ENCODE results near the gene METTL14. TPM values are rescaled to one million over a fixed set of nuclear protein-coding genes. Genes with fewer than 3 reads are reported as not detected.

Gene METTL14
- total RNA-seq, 1 experiment from 2014 or later = 51.1 TPM

GRCh38 chr4:118712872-118713271 lies 27.7 kb downstream of the METTL14 start:
- POLR2A ChIA-PET = no interaction called here

GRCh38 chr4:118714682-118715081 lies 29.5 kb downstream of the METTL14 start:
- ATAC-seq = no peak
- H3K27ac Mint-ChIP-seq = no peak overlapping the region
- peaks cover 22% of the 10 kb centered on the region for H3K36me3 Mint-ChIP-seq
- no peak for DNase-seq (ENCODE audit: low spot score)
- no peaks in the 10 kb centered on the region for H3K27me3 Mint-ChIP-seq (ENCODE audit: low read depth)
- H3K9me3 Mint-ChIP-seq = no peaks in the 10 kb centered on the region
- ChIA-PET CTCF (interaction anchor here (1.4 kb wide), 1 partner anchor 291 kb away, joined by 4 read pairs; no protein-coding TSS in a partner anchor), POLR2A (no interaction called here)
- TF ChIP-seq EMX1 (CRISPR knock-in tag; IDR thresholded peaks at IDR 0.05) (no peak), RELA (CRISPR knock-in tag; IDR thresholded peaks at IDR 0.05; ENCODE audit: borderline replicate concordance) (no peak), ZNF425 (CRISPR knock-in tag; conservative IDR thresholded peaks at IDR 0.05) (no peak), NR3C1 (CRISPR knock-in tag; conservative IDR thresholded peaks at IDR 0.05; ENCODE audit: low read depth) (no peak)
- H3K4me1 Mint-ChIP-seq = no peaks in the 10 kb centered on the region
- H3K4me3 Mint-ChIP-seq = no peak overlapping the region

More at GRCh38 chr4:118712872-118713271, 27.7 kb downstream of the METTL14 start:
- Mint-ChIP-seq H3K4me1 (no peaks in the 10 kb centered on the region), H3K27ac (no peak overlapping the region), H3K27me3 (ENCODE audit: low read depth) (no peaks in the 10 kb centered on the region), H3K36me3 (peaks cover 26% of the 10 kb centered on the region), H3K9me3 (no peaks in the 10 kb centered on the region), H3K4me3 (no peak overlapping the region)
- CTCF ChIA-PET = no interaction called here
- TF ChIP-seq TCF7 (CRISPR knock-in tag; IDR thresholded peaks at IDR 0.05; ENCODE audit: low read depth) = no peak
- TF ChIP-seq CBFB (CRISPR knock-in tag; IDR thresholded peaks at IDR 0.05; ENCODE audit: low read depth) = no peak
- no peak for TF ChIP-seq USF1 (CRISPR knock-in tag; IDR thresholded peaks at IDR 0.05)
- DNase-seq (ENCODE audit: low spot score) (no peak), ATAC-seq (no peak)

GRCh38 chr4:118716304-118716703 lies 31.1 kb downstream of the METTL14 start:
- ChIA-PET CTCF (interaction anchor here (1.0 kb wide), 1 partner anchor 34 kb away, joined by 3 read pairs; no protein-coding TSS in a partner anchor), POLR2A (no interaction called here)
- no peak overlapping the region for H3K4me3 Mint-ChIP-seq
- H3K36me3 Mint-ChIP-seq = 0 out of 2 replicates have a peak, but pooled peaks cover 9% of the 10 kb centered on the region
- no peak for DNase-seq (ENCODE audit: low spot score)
- no peaks in the 10 kb centered on the region for H3K9me3 Mint-ChIP-seq
- no peaks in the 10 kb centered on the region for H3K4me1 Mint-ChIP-seq
- ATAC-seq = no peak
- H3K27ac Mint-ChIP-seq = no peak overlapping the region
- H3K27me3 Mint-ChIP-seq (ENCODE audit: low read depth) = no peaks in the 10 kb centered on the region
- TF ChIP-seq ATF6 (CRISPR knock-in tag; IDR thresholded peaks at IDR 0.05) (no peak), MXD4 (CRISPR knock-in tag; IDR thresholded peaks at IDR 0.05; ENCODE audit: borderline replicate concordance) (no peak), ZNF317 (CRISPR knock-in tag; IDR thresholded peaks at IDR 0.05; ENCODE audit: borderline replicate concordance, low read depth) (no peak), ATF3 (CRISPR knock-in tag; conservative IDR thresholded peaks at IDR 0.05) (no peak), ZMAT4 (CRISPR knock-in tag; IDR thresholded peaks at IDR 0.05) (no peak), TCF7 (CRISPR knock-in tag; IDR thresholded peaks at IDR 0.05; ENCODE audit: low read depth) (no peak), GRHL2 (CRISPR knock-in tag; IDR thresholded peaks at IDR 0.05; ENCODE audit: insufficient replicate concordance, severe bottlenecking) (no peak), TEAD1 (CRISPR knock-in tag; IDR thresholded peaks at IDR 0.05) (no peak), ZNF423 (CRISPR knock-in tag; IDR thresholded peaks at IDR 0.05) (no peak), ETV6 (CRISPR knock-in tag; IDR thresholded peaks at IDR 0.05) (no peak), E2F1 (CRISPR knock-in tag; IDR thresholded peaks at IDR 0.05) (no peak), HMGXB4 (CRISPR knock-in tag; IDR thresholded peaks at IDR 0.05) (no peak), SOX15 (CRISPR knock-in tag; IDR thresholded peaks at IDR 0.05) (no peak), FOXJ3 (CRISPR knock-in tag; IDR thresholded peaks at IDR 0.05; ENCODE audit: borderline replicate concordance) (no peak), ATF1 (CRISPR knock-in tag; IDR thresholded peaks at IDR 0.05) (no peak), CDX4 (CRISPR knock-in tag; IDR thresholded peaks at IDR 0.05; ENCODE audit: borderline replicate concordance) (no peak), FOXK1 (CRISPR knock-in tag; IDR thresholded peaks at IDR 0.05) (no peak)

Data from WTC11 (cell line).